ENCODE results near the gene CTAGE9. TPM values are rescaled to one million over a fixed set of nuclear protein-coding genes. Genes with fewer than 3 reads are reported as not detected.

CTAGE9 gene
- total and polyA plus RNA-seq, 2 of the 8 experiments (the other 6 are each of a cell fraction or from before 2014, with no cell fraction given) = not detected

GRCh38 chr6:131749023-131749422 is 38.2 kb upstream of the CTAGE9 start:
- Histone ChIP-seq H4K8ac (ENCODE audit: extremely low read depth, insufficient read depth, low read length) (no peak overlapping the region), H2BK15ac (ENCODE audit: low read length) (no peak overlapping the region), H3K18ac (ENCODE audit: extremely low read depth, low read length) (no peak overlapping the region), H4K5ac (ENCODE audit: insufficient read length, low read depth, low read length) (no peak overlapping the region), H3K79me2 (ENCODE audit: control insufficient read depth in 1 of 2, insufficient read depth in 2 of 2, low read length in 2 of 2) (no peaks in the 10 kb centered on the region), H3K27me3 (replicated peaks in 1 of 4; ENCODE audit: control insufficient read depth in 3 of 4, extremely low read depth in 1 of 4, insufficient read depth in 3 of 4, low read length in 3 of 4) (no peaks in the 10 kb centered on the region), H3K56ac (replicated peaks; ENCODE audit: insufficient read length, low read depth, low read length) (no peak overlapping the region), H3K14ac (ENCODE audit: insufficient read length) (no peak overlapping the region), H3K4ac (replicated peaks; ENCODE audit: insufficient read length, low read depth, low read length) (no peak overlapping the region), H2BK5ac (ENCODE audit: low read depth, low read length) (no peak overlapping the region), H3K9me3 (ENCODE audit: insufficient read depth in 2 of 2, low read depth in 1 of 2, low read length in 1 of 2) (no peaks in the 10 kb centered on the region), H2AK5ac (ENCODE audit: low read depth, low read length) (no peak overlapping the region), H3K79me1 (ENCODE audit: low read depth, low read length) (no peaks in the 10 kb centered on the region), H3K4me3 (ENCODE audit: extremely low read depth in 1 of 4, insufficient read depth in 2 of 4, low read depth in 3 of 4, low read length in 4 of 4) (no peak overlapping the region), H3K36me3 (ENCODE audit: control insufficient read depth in 2 of 4, insufficient read depth in 4 of 4, low read length in 3 of 4) (no peaks in the 10 kb centered on the region), H3K23me2 (ENCODE audit: low read depth, low read length) (no peaks in the 10 kb centered on the region; the same call in 1 of the 2 replicates), H2AFZ (ENCODE audit: low read length) (no peak overlapping the region), H3K27ac (ENCODE audit: low read depth, low read length) (no peak overlapping the region), H4K91ac (replicated peaks; ENCODE audit: insufficient read length, low read length) (no peak overlapping the region), H4K20me1 (replicated peaks in 1 of 2; ENCODE audit: control insufficient read depth in 1 of 2, insufficient read depth in 2 of 2, low read length in 2 of 2) (no peaks in the 10 kb centered on the region), H3K4me2 (ENCODE audit: insufficient read depth in 1 of 2, low read depth in 2 of 2, low read length in 2 of 2) (no peak overlapping the region), H2BK120ac (replicated peaks; ENCODE audit: low read depth, low read length) (no peak overlapping the region), H2BK12ac (ENCODE audit: low read depth, low read length) (no peak overlapping the region), H2BK20ac (ENCODE audit: low read length) (no peak overlapping the region), H3K9ac (replicated peaks in 1 of 4; ENCODE audit: extremely low read depth in 1 of 4, low read depth in 3 of 4, low read length in 3 of 4) (no peak overlapping the region), H3K23ac (ENCODE audit: insufficient read length) (no peak overlapping the region), H3K4me1 (replicated peaks in 1 of 4; ENCODE audit: control insufficient read depth in 3 of 4, insufficient read depth in 4 of 4, low read length in 3 of 4) (peaks cover 0 to 2% (median 0%) of the 10 kb centered on the region in 4 experiments; a peak in 2 of 7 replicates)
- DNase-seq (ENCODE audit: low read depth in 1 of 2, low spot score in 2 of 2) (no peak), FAIRE-seq (no peak)
- no peak for TF ChIP-seq KDM1A (IDR thresholded peaks at IDR 0.05; ENCODE audit: borderline replicate concordance, low read length)
- TF ChIP-seq CBX8 (IDR thresholded peaks at IDR 0.05; ENCODE audit: borderline replicate concordance, low read depth, low read length) = no peak
- no peak for TF ChIP-seq HDAC6 (IDR thresholded peaks at IDR 0.05; ENCODE audit: low read depth, low read length)
- no peak for TF ChIP-seq CHD1 (IDR thresholded peaks at IDR 0.05; ENCODE audit: low read depth, low read length)
- TF ChIP-seq POU5F1 (IDR thresholded peaks at IDR 0.05; ENCODE audit: low read depth, low read length) = no peak
- no peak for TF ChIP-seq USF2 (IDR thresholded peaks at IDR 0.05; ENCODE audit: low read length)
- no peak for TF ChIP-seq SRF (IDR thresholded peaks at IDR 0.05; ENCODE audit: low read depth, low read length)
- ChIA-PET POLR2A (ENCODE audit: partially characterized antibody) (interaction anchor here (0.6 kb wide), 1 partner anchor 26 kb away, joined by 3 read pairs; no protein-coding TSS in a partner anchor), CTCF (ENCODE audit: partially characterized antibody) (interaction anchor here (0.7 kb wide), 1 partner anchor 161 kb away, joined by 3 read pairs; no protein-coding TSS in a partner anchor)
- WGBS, 2 experiments (ENCODE audit: extremely low coverage in 1 of 2, insufficient coverage in 1 of 2, insufficient read length in 1 of 2, insufficient replicate concordance in 2 of 2, low coverage in 1 of 2, low lambda C conversion rate in 2 of 2, missing lambda C conversion rate in 1 of 2) = 93% methylated on average over 7 of the region's 7 CpGs; no CpG with 5 or more reads in 1 of the 2 experiments
